Renal cortex interstitium (tissue), 11 donors: ENCODE results near the gene HLTF. TPM values are rescaled to one million over a fixed set of nuclear protein-coding genes. Genes with fewer than 3 reads are reported as not detected.
A peak's percentile ranks its signal among the peaks of the same experiment; 100 is the strongest.
"Not testable (repeated sequence)": the region's sequence is repeated elsewhere in the genome, so short reads cannot be mapped to it uniquely, and the experiment has no call there.

Experiments used
- DNase-seq, 11 donors: peaks; one replicate each; pipeline ENCODE4 v3.0.0-alpha.2; 2013; ENCODE audit warnings: low read depth in 9 of 11, low spot score in 4 of 11; ENCODE audit errors: extremely low read depth in 1 of 11
- polyA plus RNA-seq, 3 donors: library from polyadenylated mRNA; unstranded; fragments of 120-200 nt; gene quantifications; one replicate each; pipeline ENCODE4 v1.2.1, GENCODE V29; 2013; ENCODE audit not compliant: insufficient read length in 3 of 3

HLTF gene
- polyA plus RNA-seq, 3 donors, result 38.0 to 46.1 (median 45.0) TPM

GRCh38 chr3:149101154-149101553, 14.8 kb upstream of the HLTF start:
- no peak for DNase-seq

DNA sequence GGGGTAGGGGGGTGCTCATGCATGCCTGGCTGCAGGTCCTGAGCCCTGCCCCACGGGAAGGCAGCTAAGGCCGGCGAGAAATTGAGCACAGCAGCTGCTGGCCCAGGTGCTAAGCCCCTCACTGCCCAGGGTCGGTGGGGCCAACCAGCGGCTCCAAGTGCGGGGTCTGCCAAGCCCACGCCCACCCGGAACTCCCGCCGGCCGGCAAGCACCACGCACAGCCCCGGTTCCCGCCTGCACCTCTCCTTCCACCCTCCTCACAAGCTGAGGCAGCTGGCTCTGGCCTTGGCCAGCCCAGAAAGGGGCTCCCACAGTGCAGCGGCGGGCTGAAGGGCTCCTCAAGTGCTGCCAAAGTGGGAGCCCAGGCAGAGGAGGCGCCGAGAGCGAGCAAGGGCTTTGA, 11.7 kb upstream of the HLTF start:
- DNase-seq, result not testable (repeated sequence)

GRCh38 chr3:149095487-149095886, 9.2 kb upstream of the HLTF start:
- DNase-seq, result no peak

- DNase-seq, result no peak
Measured at GRCh38 chr3:149091983-149092382, 5.7 kb upstream of the HLTF start.

DNA sequence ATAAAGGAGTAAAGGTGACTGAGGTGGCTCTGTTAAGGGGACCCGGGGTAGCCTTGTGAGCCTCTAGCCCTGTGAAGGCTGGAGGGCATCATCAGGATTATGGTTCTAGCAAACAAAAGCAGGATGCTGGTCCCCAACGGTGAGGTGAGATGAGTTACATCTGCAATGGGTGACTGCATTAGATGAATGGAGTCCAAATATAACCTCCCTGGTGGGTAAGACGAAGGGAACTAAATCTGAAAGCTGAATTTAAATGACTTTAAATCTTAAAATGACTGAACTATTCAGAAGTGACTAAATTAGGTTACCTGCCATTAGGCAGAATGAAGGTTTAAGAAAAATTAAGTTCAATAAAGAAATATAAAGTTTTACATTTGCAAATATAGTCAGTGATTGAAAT, 4.6 kb upstream of the HLTF start:
- no peak for DNase-seq

GRCh38 chr3:149090461-149090860, 4.1 kb upstream of the HLTF start:
- no peak for DNase-seq

DNA sequence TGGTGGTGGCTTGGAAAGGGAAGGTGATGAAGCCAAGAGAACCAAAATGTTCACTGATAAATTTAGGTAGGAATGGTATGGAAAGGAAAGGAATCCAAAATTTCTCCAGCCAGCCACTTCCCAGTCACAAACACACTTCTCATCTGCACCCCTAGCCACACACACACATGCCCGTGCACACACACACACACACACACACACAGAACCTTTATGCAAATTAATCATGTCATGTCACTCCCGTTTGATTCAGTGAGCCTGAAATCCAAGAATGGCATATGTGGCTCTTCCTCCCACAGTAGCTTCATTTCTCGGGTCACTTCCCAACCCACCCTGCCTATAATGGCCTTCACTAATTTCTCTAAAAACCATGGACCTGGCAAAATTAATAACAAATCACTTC, 3.1 kb upstream of the HLTF start:
- no peak for DNase-seq

DNA sequence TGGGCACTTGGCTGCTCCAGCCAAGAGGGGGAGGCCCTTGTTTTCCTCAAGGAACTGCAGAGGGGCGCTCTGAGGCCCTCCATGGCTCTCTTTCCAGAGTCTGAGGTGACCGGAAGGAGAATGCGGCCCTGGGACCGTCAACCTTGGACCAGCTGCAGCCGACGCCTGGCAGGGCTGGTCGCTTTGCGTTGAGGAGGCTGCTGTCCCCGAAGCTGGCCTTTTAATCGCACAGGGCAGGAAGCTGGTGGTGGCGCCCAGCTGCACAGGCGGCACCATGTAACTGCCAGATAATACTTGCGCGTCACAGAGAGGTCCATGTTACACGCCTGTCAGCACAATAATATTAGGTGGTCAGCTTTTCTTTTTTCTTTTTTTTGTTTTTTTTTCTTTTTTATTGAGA, 875 bp upstream of the HLTF start:
- DNase-seq, result no peak

DNA sequence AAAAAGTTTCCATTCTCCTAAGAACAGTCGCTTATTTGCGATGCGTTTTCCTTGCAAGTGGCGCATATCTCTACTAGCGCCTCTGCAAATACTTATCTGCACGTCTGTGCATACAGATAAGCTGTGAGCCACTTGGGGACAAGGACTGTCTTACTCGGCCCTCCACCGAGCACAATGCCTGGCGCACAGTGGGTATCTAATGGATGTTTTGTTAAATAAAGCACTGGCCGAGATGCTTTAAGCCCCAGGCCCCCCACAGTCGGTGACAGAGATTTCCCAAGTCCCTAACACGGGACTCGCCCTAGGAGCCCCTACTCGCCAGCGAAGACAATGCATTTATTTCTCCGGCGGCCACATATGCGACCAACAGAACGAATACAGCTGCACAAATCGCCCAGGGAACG, 503 bp downstream of the HLTF start:
- DNase-seq, result peak in 6 of 11 donors; percentile 20 to 45 (median 26)

DNA sequence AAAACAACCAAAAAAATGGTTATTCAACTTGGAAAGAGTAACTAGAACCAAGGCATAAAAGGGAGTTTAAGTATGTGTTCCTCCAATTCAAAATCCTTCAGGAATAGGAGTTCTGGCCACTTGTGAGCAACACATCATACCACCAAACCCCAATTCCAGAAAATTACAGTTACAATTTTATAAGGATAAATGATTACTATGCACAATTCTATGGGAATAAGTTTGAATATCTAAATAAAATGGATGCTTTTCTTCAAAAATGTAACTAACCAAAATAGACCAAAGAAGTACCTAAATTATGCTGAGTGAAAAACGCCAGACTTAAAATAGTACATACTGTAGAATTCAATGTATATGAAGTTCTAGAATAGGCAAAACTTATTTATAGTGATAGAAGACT, 4.6 kb downstream of the HLTF start:
- no peak for DNase-seq

DNA sequence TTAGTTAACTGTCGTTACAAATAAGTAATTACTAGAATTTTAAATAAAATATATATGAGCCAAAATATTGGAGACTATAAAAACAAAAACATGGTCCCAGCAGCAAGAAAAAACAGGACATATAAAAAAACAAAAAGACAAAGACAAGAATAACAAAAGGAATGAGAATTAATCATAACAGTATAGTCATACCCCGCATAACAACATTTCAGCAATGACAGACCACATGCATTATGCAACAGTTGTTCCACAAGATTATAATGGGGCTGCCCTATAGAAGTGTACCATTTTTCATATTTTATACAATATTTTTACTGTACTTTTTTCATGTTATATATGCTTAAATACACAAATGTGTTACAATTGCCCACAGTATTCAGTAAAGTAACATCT, 5.6 kb downstream of the HLTF start:
- DNase-seq, result no peak

DNA sequence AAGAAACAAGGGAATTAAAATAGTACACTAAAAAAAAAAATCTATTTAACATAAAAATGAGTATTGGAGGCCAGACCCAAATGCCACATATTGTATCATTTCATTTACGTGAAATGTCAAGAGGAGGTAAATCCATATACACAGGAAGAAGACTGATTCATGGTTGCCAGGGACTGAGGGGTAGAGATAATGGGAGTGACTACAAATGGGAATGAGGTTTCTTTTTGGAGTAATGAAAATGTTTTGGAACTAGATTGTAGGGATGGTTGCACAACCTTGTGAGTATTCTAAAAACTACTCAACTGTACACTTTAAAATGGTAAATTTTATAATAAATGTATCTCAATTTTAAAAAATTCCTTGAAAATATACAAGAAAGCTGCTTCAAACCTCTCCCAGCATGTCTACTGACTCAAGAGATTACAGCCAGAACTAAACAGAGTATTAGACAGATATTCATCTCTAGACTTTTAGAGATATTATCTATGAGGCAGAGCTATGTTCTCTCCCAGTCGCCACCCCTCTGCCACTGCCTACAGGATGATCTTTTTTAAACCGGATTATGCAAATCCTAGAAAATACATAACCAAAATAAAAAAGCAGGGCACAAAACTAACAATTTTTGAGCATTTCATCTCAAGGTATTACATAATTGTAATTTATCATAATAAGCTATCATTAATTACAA, 6.2 kb downstream of the HLTF start:
- DNase-seq, result no peak

GRCh38 chr3:149077628-149078027, 8.7 kb downstream of the HLTF start:
- DNase-seq, result peak in 8 of 11 donors; percentile 26 to 59 (median 46)

DNA sequence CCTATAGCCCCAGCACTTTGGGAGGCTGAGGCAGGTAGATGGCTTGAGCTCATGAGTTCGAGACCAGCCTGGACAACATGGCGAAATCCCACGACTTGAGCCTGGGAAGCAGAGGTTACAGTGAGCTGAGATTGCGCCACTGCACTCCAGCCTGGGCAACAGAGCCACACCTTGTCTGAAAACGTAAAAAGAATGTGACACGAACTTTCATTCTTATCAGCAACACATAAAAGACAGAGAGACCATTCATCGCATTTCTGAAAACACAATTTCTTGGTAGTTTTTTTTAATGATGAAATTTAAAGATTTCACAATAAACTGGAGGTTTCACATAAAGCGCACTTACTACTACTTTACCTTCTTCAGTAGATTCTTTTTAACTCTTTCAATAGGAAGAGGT, 18.4 kb downstream of the HLTF start:
- no peak for DNase-seq

DNA sequence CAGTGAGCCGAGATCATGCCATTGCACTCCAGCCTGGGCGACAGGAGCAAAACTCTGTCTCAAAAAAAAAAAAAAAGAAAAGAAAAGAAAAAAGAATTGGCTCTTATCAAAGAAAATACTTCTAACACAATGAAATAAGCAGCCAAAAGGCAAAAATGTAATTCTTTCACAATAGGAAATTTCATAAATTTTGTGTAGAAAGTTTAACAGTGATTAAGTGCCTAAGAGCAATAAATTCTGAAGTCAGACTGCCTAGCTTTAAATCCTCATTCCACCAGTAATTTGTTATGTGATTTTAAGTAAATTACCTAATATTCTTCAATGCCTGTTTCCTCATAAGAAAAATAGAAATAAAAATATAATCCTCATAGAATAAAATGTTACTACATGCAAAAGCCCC, 24.6 kb downstream of the HLTF start:
- no peak for DNase-seq

DNA sequence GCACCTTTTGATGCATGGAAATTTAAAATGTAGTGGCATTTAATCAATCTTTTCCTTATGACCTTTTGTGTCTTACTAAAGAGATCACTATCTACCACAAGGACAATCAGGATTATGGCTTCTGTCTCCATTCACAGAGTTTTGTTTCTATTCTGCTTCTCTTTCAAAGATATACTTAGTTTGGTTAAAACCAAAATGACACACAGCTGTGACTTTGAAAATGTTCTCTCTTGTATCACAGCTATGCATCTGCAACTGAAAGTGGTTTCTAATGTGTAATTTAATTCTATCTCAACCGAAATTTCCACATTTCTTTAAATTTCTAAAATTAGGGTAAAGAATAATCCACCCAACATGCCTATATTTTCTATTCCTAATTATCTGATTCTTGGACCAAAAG, 27.7 kb downstream of the HLTF start:
- DNase-seq, result no peak

GRCh38 chr3:149058198-149058597, 28.1 kb downstream of the HLTF start:
- no peak for DNase-seq

DNA sequence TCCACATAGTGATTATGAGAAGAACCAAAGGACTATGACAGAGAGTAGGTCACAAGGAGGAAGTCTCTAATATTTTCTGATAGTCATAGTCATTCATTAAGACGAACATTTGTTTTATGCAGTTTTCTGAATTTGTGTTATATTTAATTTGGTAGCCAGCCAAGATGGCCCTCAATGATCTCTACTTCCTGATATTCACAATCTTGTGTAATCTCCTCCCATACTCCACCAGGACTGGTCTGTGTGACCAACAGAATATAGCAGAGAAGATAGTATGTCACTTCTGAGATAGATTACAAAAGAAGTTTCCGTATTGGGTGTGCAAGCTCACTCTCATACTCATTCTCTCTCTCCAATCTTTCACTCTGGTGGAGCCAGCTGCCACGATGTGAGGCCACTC, 30.8 kb downstream of the HLTF start:
- no peak for DNase-seq

GRCh38 chr3:149044339-149045083, 41.8 kb downstream of the HLTF start:
- no peak for DNase-seq

DNA sequence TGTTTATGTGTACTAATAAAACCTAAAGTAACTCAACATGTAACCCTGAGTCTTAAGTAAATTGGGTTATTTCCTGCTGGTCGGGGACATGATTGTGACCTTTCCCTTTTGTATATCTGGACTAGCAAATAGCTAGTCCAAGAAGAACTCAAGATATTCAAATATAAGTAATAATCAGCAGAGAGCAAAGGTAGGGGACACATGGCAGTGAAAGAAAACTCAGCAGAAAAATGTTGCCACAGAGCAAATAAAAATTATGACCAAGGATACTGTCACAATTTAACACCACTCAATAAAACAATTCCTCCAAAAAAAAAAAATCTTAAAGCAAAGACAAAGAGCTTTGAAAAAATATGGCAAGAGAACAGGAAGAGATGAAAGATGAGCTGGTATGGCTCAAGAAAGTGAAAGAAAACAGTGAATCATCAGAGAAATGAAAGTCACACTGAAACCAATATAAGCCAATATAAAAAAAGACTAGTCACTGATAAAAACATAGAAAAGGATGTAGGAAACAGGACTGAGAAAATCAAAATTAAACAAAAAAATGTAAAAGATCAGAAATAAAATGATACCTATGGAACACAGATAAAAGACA, 43.4 kb downstream of the HLTF start:
- no peak for DNase-seq

- no peak for DNase-seq
Measured at GRCh38 chr3:149038322-149038721, 48.0 kb downstream of the HLTF start.
